OCI-LY7 (cell line): ENCODE measurements around the gene CDKN2A. TPM values are rescaled to one million over a fixed set of nuclear protein-coding genes. Genes with fewer than 3 reads are reported as not detected.

ENCODE experiments used
- BruUV-seq: library from RNA; stranded (reverse); fragments of 400-500 nt; replicated peaks from 2 replicates; lab custom pipeline; 2021; lab: Mats Ljungman, UMichigan
- CTCF ChIA-PET: fragments of 300-600 bp; sonication (Branson Sonifier 250); formaldehyde crosslinking; loops from one replicate; lab custom pipeline; 2022; ENCODE audit warnings: antibody characterized with exemption; ENCODE audit not compliant: unreplicated experiment; lab: Charles Lee
- POLR2A ChIA-PET: fragments of 300-600 bp; sonication (Branson Sonifier 250); formaldehyde crosslinking; loops from one replicate; lab custom pipeline; 2022; ENCODE audit warnings: antibody characterized with exemption; lab: Charles Lee
- DNase-seq: peaks from one replicate; pipeline ENCODE4 v3.0.0-alpha.2; 2015; ENCODE audit warnings: low spot score
- H2AFZ ChIP-seq: fragments of 200-600 bp; sonication (generic), shearing (Covaris generic); 2 replicates; pipeline ENCODE4 v1.6.1; 2014; ENCODE audit warnings: mild to moderate bottlenecking, antibody characterized with exemption, low read length, moderate library complexity
- H3K27ac ChIP-seq: fragments of 200-600 bp; sonication (generic); 2 replicates; pipeline ENCODE4 v1.5.1; 2014; ENCODE audit warnings: mixed run types, low read depth, mild to moderate bottlenecking, moderate library complexity, low read length, inconsistent platforms; ENCODE audit not compliant: poor library complexity, severe bottlenecking
- H3K36me3 ChIP-seq: fragments of 200-600 bp; sonication (generic); 2 replicates; pipeline ENCODE4 v1.6.1; 2014; ENCODE audit warnings: mild to moderate bottlenecking, antibody characterized with exemption, low read length, moderate library complexity, mixed read lengths; ENCODE audit not compliant: insufficient read depth
- H3K4me1 ChIP-seq: fragments of 200-600 bp; sonication (generic); 2 replicates; pipeline ENCODE4 v1.5.1; 2014; ENCODE audit warnings: mild to moderate bottlenecking, low read length; ENCODE audit not compliant: insufficient read depth, poor library complexity, severe bottlenecking
- H3K4me2 ChIP-seq: fragments of 200-600 bp; sonication (generic); 2 replicates; pipeline ENCODE4 v1.6.1; 2014; ENCODE audit warnings: mild to moderate bottlenecking, low read length
- H3K4me3 ChIP-seq: fragments of 200-600 bp; sonication (generic); 2 replicates; pipeline ENCODE4 v1.5.1; 2014; ENCODE audit warnings: mild to moderate bottlenecking, low read depth, low read length; ENCODE audit not compliant: poor library complexity, severe bottlenecking
- H3K79me2 ChIP-seq: fragments of 200-600 bp; sonication (generic); 2 replicates; pipeline ENCODE4 v1.6.1; 2016; ENCODE audit warnings: low read depth, mild to moderate bottlenecking, low read length, moderate library complexity, mixed read lengths; ENCODE audit not compliant: insufficient read depth
- H3K9me2 ChIP-seq: fragments of 200-600 bp; sonication (generic); 2 replicates; pipeline ENCODE4 v1.6.1; 2016; ENCODE audit warnings: mild to moderate bottlenecking, low read length, mixed read lengths; ENCODE audit not compliant: insufficient read depth
- H3K9me3 ChIP-seq: fragments of 200-600 bp; sonication (generic); 2 replicates; pipeline ENCODE4 v1.6.1; 2014; ENCODE audit warnings: mild to moderate bottlenecking, mixed run types, low read length, mixed read lengths
- H4K20me1 ChIP-seq: fragments of 200-600 bp; sonication (generic); 2 replicates; pipeline ENCODE4 v1.6.1; 2014; ENCODE audit warnings: mild to moderate bottlenecking, antibody characterized with exemption, low read length, moderate library complexity, mixed read lengths; ENCODE audit not compliant: insufficient read depth
- EZH2phosphoT487 ChIP-seq: fragments of 200-600 bp; sonication (generic); IDR thresholded peaks from 2 replicates; pipeline ENCODE4 v1.6.1; 2018; ENCODE audit warnings: low read depth, borderline replicate concordance, mild to moderate bottlenecking, mixed run types, antibody characterized with exemption, low read length, moderate library complexity, mixed read lengths
- intact Hi-C: fragments of 100-400 bp; cut with micrococcal nuclease; formaldehyde crosslinking; loops from one replicate; pipeline ENCODE4 v1.10.0; 2022; ENCODE audit not compliant: unreplicated experiment
- total RNA-seq, 2 experiments: library from RNA; depleted of rRNA in 1 of 2; stranded (reverse); fragments of >200 nt in 1 of 2; shearing (Covaris generic) in 1 of 2; gene quantifications; 2 replicates each; pipeline ENCODE4 v1.2.3, GENCODE V29; 2014 to 2022
- TF ChIP-seq, protein P1 (sequence below): fragments of 200-600 bp; sonication (generic); conservative IDR thresholded peaks from 2 replicates; pipeline ENCODE4 v1.5.1; 2014; ENCODE audit warnings: mild to moderate bottlenecking, antibody characterized with exemption, low read length, moderate library complexity, mixed read lengths

Gene CDKN2A
- total RNA-seq, 2 experiments from 2014 or later, result 145 to 216 TPM

GRCh38 chr9:21995666-21996398, 1.6 kb upstream of the CDKN2A start:
- peak; percentile 71 for DNase-seq
- no peak for TF ChIP-seq EZH2phosphoT487
- TF ChIP-seq, protein P1, sequence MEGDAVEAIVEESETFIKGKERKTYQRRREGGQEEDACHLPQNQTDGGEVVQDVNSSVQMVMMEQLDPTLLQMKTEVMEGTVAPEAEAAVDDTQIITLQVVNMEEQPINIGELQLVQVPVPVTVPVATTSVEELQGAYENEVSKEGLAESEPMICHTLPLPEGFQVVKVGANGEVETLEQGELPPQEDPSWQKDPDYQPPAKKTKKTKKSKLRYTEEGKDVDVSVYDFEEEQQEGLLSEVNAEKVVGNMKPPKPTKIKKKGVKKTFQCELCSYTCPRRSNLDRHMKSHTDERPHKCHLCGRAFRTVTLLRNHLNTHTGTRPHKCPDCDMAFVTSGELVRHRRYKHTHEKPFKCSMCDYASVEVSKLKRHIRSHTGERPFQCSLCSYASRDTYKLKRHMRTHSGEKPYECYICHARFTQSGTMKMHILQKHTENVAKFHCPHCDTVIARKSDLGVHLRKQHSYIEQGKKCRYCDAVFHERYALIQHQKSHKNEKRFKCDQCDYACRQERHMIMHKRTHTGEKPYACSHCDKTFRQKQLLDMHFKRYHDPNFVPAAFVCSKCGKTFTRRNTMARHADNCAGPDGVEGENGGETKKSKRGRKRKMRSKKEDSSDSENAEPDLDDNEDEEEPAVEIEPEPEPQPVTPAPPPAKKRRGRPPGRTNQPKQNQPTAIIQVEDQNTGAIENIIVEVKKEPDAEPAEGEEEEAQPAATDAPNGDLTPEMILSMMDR, result peak; percentile 59
- Histone ChIP-seq H3K4me2 (peak overlapping the region; percentile 85), H3K79me2 (peaks cover 85% of the 10 kb centered on the region), H3K27ac (peak overlapping the region; percentile 97), H3K9me2 (no peaks in the 10 kb centered on the region), H3K4me1 (peaks cover 17% of the 10 kb centered on the region), H2AFZ (peak overlapping the region; percentile 50; the same call in 1 of the 2 replicates), H3K9me3 (no peaks in the 10 kb centered on the region), H3K4me3 (peak overlapping the region; percentile 78), H3K36me3 (peaks cover 37% of the 10 kb centered on the region), H4K20me1 (peaks cover 28% of the 10 kb centered on the region)
- intact Hi-C loops, result loop anchor here (1.0 to 2.0 kb wide), 2 partner anchors 12 to 193 kb away; partner anchors contain the start of gene MTAP
- CTCF ChIA-PET, result interaction anchor here (0.7 to 0.8 kb wide), 2 partner anchors 12 to 32 kb away, joined by 4 read pairs; no protein-coding TSS in a partner anchor
- BruUV-seq, result no TSS peak
- POLR2A ChIA-PET, result interaction anchor here (0.6 to 3.8 kb wide), 7 partner anchors 11 to 908 kb away, joined by 3 to 34 read pairs (median 3); partner anchors contain the start of genes CDKN2B and MTAP

DNA sequence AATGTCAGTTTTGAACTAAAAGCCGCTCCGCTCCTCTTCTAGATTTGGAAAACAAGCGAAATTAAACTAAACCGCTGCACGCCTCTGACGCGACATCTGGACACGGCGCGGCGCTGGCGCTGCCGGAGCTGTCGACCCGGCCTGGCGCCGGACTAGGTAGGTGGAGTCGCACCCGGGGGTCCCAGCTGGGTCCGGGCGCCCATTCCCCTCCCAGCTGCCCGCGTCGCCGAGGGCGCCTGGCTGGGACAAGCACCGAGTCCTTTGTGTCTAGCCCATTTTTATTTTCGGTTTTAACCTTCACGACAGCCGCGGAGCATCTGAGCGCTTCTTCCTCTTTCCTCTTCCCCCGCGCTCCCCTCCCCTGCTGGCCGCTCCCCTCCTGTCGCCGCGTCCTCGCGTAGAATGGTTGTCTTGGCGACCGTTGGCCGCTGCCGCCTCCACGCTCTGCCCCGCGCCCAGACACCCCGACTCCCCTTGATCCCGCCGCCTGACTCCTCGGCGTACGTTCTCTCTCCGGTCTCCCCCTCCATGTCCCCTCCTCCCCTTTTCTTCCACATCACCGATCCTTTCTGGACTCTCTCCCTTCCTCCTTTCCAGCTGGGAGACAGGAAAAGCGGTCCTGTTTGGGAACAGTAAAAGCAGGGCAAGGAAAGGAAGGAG, 944 bp upstream of the CDKN2A start:
- H3K9me3 ChIP-seq, result no peaks in the 10 kb centered on the region
- POLR2A ChIA-PET, result interaction anchor here (1.0 to 3.8 kb wide), 4 partner anchors 12 to 16 kb away, joined by 3 to 34 read pairs (median 4); partner anchors contain the start of gene CDKN2B

More for the DNA sequence above, 944 bp upstream of the CDKN2A start:
- H3K4me2 ChIP-seq, result peak overlapping the region; percentile 85
- BruUV-seq, result TSS peak; percentile 52
- CTCF ChIA-PET, result interaction anchor here (0.7 to 1.3 kb wide), 3 partner anchors 12 to 31 kb away, joined by 3 to 4 read pairs (median 4); no protein-coding TSS in a partner anchor
- H3K4me3 ChIP-seq, result peak overlapping the region; percentile 78
- H3K27ac ChIP-seq, result peak overlapping the region; percentile 97
- peaks cover 44% of the 10 kb centered on the region for H3K36me3 ChIP-seq
- peaks cover 21% of the 10 kb centered on the region for H3K4me1 ChIP-seq
- peaks cover 85% of the 10 kb centered on the region for H3K79me2 ChIP-seq
- peaks cover 28% of the 10 kb centered on the region for H4K20me1 ChIP-seq
- peak overlapping the region; percentile 76 for H2AFZ ChIP-seq
- DNase-seq, result peak; percentile 93
- H3K9me2 ChIP-seq, result no peaks in the 10 kb centered on the region
- TF ChIP-seq, protein P1, result no peak
- no peak for TF ChIP-seq EZH2phosphoT487
- intact Hi-C loops, result loop anchor here (2.0 kb wide), 1 partner anchor 192 kb away; the partner anchor contains the start of gene MTAP
